Measurements from ENCODE around the gene VARS2.
"Not testable (repeated sequence)": the region's sequence is repeated elsewhere in the genome, so short reads cannot be mapped to it uniquely, and the experiment has no call there.

Gene VARS2

DNA sequence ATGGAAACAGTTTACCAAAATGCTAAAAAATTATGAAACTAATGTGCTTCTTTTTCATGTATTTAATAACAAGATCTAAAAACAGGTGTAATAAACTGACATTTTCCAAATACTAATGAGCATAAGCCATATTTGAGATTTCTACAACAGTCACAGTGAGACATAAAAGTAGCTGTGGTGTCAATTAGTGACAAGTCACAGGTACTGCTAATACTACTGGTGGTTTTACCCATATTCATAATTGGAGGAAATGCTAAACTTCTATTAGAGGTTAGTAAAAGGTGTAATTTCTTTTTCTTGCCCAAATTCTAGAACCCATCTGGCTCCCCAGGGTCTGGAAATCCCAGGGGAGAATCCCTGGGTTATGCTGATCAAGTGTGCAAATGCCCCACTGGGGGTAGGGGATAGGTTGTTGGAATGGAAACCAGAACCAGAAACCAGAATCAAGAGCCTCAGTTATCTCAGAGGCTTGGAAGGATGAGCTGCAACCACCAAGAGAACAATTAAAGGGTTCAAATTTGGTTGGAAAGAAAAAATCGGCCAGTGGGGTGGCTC is 13.1 kb upstream of the VARS2 start:
- DNase-seq: no peak

DNA sequence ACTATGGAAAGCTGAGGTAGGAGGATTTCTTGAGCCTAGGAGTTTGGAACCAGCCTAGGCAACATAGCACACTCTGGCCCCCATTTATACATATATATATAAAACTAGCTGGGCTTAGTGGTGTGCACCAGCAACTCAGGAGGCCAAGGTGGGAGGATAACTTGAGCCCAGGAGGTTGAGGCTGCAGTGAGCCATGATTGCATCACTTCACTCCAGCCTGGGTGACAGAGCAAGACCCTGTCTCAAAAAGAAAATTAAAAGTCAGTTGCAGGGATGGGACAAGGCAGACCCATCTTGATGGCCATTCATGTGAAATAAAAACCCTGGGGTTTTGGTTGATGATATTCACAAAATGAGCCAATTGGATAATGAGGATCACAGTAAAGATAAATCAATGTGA is 12.6 kb upstream of the VARS2 start:
- DNase-seq: no peak

DNA sequence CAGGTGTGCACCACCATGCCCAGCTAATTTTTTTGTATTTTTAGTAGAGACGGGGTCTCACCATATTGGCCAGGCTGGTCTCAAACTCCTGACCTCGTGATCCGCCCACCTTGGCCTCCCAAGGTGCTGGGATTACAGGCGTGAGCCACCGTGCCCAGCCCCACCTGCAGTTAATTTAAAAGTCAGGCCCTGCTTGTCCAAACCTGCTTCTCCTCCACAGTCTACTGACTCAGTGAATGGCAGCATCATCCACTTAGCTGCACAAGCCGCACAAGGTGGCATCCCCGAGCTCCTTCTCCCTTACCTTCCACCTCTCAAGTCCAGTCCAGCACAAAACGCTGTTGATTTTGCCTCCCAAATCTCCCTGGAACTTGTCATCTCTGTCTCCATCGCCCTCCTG is 11.8 kb upstream of the VARS2 start:
- DNase-seq: not testable (repeated sequence)

DNA sequence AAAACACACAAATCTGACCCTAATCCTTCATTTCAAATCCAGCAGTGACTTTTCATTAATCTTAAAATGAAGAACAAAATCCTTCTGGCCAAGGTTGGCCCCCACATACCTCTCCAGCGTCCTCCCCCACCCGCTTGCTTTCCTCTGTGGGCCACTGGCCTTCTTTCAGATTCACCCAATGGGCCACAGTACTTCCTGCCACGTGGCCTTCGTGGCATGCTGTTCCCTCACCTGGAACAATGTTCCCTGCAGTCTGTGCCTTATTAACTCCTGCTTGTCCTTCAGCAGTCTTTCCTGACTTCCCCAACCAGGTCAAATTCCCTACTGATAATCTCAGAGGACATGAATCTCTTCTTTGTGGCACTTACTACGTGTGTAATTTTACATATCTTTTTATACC is 11.3 kb upstream of the VARS2 start:
- no peak for DNase-seq

DNA sequence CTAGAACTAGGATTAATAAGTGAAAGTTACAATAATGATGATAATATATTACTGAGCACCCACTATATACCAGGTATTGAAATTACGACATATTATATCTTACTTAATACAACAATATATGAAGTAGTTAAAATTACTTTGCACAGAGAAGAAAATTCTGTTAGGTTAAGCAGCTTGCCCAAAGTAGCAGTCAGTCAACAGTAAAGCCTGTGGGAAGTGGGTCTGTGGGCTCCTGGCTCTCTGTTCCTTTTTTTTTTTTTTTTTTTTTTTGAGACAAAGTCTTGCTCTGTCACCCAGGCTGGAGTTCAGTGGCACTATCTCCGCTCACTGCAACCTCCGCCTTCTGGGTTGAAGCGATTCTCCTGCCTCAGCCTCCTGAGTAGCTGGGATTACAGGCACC is 10.8 kb upstream of the VARS2 start:
- DNase-seq: no peak

DNA sequence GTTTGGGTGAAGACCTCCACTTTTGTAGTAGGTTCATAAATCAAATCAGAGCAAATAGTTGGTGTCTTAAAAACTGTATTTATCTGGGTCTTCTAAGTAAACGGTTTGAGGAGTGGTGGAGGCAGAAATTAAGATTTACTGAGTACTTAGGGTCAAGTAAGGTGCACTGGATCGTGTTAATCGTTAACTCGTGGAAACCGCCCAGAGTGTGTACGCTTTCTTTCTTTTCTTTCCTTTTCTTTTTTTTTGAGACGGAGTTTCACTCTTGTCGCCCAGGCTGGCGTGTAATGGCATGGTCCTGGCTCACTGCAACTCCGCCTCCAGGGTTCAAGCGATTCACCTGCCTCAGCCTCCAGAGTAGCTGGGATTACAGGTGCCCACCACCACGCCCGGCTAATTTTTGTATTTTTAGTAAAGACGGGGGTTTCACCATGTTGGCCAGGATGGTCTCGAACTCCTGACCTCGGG is 6.7 kb upstream of the VARS2 start:
- DNase-seq: not testable (repeated sequence)

DNA sequence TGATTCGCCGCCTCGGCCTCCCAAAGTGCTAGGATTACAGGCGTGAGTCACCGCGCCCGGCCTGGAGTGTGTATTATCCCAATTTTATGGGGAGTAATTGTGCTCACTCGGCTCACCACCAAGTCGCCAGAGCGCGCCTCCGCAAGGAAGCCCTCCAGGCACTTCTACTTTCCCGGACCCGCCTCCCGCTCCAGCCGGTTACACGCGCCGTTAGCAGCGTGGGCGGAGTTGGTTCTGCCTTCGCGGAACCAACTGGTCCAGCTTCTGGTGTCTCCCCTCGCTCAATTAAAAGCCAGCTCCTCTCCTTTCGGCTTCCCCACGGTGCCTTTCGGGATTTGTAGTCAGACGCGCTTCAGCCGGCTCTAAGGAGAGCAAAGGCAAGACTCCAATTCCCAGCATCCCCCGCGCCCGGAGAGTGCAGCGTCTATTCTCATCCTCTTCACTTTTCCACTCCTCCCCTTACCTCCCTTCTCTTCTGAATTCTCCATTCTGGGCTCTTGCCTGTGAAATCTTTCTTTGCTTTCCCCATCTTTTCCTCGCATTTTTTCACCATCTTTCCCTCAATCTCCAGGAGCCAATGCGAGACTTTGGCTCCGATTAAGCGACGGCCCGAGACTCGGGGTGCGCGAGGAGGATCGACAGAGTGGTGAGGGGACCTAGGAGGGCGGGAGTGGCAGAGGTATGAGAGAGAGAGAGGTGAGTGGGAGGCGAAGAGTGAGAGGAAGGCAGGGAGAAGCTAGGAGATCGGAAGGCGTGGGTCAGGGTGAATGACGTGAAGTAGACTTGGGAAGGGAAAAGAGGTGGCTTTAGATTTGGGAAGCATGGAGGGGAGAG is 6.1 kb upstream of the VARS2 start, which contains the start of gene GTF2H4:
Gene GTF2H4 (plus strand): TSS at position 450 of the 834 bp plus-strand sequence.
- DNase-seq: peak; percentile 87

DNA sequence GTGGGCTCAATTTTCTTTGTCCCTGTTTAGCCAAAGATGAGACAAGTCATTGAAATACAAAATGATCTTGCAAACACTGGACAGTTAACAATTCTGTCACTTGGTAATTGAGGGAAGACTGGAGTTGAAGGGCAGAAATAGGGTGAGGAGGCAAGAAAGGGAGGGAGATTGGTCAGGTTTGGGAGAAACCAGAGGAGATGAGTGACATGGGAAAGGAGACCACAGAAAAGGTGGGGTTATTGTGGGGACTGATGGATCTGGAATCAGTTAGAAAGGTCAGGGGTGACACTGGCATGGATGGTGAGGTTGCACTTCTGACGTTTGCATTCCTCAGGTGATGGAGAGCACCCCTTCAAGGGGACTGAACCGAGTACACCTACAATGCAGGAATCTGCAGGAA is 5.3 kb upstream of the VARS2 start:
- DNase-seq: no peak

DNA sequence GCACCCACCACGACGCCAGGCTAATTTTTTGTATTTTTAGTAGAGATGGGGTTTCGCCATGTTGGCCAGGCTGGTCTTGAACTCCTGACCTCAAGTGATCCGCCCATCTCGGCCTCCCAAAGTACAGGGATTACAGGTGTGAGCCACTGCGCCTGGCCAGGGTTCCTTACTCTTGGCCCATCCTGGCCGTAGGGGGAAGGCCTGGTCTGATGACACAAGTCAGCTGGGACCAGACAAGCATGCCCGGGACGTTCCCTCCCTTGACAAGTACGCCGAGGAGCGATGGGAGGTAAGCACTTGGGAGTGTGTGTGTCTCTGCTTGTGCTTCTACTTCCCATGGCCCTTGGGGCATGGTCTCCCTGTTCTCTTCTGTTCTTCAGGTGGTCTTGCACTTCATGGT is 3.6 kb upstream of the VARS2 start:
- DNase-seq: not testable (repeated sequence)

DNA sequence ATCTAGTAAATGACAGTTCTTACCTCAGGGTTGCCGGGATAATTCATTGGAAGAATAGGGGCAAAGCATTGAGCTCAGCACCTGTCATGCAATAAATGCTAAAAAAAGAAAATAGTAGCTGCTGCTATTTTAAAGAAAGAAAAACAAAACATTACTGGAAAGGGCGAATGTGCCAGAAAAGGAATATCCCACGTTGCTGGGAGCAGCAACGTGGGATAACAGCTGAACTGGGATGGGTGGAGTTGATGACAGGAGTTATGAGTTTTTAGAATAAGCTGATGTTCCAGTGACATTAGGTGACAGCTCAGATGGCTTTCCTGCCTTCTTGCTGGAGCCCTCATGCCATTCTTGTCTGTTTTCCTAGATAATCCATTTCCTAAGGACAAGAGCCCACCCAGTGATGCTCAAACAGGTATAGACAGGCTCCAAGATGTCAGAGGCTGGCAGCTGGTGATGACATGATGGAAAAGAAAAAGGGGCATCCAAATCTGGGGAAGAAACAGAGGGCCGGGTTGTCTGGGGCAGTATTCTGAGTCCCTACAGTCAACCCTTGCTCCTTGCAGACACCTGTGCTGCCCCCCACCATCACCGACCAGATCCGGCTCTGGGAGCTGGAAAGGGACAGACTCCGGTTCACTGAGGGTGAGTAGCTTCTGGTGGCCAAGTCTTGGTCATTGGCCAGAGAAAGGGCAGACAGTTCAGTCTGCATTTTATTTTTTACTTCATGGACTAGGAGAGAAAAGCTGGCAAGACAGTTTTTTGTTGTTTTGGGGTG is 1.1 kb upstream of the VARS2 start:
- no peak for DNase-seq

DNA sequence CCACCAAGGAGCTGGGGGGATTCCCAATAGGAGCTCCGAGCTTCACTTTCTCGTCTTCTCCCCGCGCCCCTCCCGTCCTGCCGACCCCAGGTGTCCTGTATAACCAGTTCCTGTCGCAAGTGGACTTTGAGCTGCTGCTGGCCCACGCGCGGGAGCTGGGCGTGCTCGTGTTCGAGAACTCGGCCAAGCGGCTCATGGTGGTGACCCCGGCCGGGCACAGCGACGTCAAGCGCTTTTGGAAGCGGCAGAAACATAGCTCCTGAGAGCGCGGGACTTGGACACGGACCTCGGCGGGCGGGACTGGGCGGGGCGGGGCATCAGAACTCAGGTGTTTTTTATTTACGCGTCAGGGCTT is 340 bp upstream of the VARS2 start:
- DNase-seq: no peak

DNA sequence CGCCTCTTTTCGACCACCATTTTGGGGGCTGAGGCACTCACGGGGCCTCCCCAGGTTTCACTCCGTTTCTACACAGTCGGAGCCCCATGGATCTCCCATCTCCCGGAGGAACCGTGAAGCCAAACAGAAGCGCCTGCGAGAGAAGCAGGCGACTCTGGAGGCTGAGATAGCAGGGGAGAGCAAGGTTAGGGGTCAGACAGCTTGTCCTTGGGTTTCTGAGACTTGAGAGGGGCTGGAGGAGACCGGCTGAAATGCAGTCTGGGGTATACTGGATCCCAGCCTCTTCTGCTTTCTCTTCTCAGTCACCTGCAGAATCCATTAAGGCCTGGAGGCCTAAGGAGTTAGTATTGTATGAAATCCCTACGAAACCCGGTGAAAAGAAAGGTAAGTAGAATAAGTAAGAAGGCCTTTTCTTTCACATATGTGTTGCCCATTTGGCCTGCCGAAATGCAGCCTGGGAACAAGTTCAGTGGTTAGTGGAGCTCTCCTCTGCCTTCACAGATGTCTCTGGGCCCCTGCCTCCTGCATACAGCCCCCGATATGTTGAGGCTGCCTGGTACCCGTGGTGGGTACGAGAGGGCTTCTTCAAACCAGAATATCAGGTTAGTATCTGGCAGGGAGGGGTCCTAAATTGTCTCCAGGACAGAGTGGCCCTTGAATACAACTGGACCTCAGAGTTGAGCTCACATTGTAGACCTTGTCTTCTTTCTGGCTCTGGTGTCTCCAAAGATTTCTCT is 984 bp downstream of the VARS2 start:
- peak; percentile 46 for DNase-seq

DNA sequence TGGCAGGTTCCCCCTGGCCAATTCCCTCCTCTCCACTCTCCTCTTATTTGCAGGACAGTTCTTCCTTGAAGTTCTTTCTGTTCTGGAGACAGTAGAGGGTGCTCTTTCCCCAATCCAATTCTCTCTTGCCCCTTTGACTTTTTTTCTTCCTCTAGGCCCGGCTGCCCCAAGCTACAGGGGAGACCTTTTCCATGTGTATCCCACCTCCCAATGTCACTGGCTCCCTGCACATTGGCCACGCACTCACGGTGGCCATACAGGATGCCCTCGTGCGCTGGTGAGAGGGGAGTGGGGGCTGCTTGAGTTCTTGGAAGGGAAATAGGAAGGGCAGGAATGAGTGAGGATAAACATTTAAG is 1.5 kb downstream of the VARS2 start:
- DNase-seq: no peak

DNA sequence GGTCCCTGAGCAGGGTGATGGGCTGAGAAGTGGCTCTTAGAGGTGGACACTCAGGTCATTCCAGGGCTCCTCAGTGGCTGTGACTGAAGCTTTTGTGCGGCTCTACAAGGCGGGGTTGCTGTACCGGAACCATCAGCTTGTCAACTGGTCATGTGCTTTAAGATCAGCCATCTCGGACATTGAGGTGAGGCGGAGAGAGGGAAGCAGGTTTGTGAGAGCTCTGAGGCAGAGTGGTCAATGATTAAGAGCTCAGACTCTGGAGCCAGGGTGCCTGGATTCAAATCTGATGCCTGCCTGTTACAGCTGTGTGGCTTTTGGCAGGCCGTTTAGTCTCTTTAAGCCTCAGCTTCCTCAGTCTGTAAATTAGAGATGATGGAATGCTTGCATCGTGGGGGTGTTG is 3.0 kb downstream of the VARS2 start:
- no peak for DNase-seq

DNA sequence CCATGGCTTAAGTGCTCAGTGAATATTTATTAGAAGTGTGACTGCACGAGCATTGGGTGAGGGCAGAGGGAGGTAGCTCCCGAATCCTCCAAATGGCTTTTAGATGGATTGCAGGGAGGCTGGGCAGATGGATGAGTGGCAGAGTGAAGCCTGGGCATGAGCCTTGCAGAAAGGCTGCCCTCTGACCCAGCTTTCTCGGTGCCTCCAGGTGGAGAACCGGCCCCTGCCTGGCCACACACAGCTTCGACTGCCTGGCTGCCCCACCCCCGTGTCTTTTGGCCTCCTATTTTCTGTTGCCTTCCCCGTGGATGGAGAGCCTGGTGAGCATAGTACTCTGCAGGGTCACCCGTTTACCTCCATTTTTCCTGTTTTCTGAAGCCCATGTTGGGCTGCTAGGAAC is 3.4 kb downstream of the VARS2 start:
- no peak for DNase-seq

DNA sequence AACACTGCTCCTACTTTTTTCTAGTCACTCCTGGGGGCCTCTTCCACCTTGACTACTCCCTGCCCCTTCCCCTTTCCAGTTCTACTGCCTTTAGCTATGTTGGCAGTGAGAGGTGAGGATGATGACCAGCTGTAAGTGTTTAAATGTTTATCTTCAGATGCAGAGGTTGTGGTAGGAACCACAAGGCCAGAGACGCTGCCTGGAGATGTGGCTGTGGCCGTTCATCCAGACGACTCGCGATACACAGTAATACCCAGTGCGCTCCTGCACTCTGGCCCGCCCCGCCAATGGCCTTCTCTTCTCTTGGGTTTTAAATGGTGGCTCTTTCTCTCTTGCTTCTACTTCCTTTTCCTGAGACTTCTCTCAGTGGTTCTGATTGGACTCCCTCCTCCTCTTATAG is 4.6 kb downstream of the VARS2 start:
- no peak for DNase-seq

DNA sequence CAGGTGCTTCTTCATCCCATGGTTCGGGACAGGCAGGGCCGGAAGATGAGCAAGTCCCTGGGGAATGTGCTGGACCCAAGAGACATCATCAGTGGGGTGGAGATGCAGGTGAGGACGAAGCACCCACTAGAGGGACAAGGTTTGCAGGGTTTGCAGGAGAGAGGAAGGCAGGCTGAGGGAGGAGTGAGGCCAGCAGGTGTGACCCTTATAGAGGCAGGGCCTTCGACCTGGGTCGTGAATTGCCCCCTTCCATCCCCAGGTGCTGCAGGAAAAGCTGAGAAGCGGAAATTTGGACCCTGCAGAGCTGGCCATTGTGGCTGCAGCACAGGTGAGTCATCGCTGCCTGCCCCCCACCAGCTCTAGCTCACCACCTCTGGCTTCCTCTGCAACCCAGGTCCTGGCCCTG is 8.4 kb downstream of the VARS2 start:
- DNase-seq: no peak

DNA sequence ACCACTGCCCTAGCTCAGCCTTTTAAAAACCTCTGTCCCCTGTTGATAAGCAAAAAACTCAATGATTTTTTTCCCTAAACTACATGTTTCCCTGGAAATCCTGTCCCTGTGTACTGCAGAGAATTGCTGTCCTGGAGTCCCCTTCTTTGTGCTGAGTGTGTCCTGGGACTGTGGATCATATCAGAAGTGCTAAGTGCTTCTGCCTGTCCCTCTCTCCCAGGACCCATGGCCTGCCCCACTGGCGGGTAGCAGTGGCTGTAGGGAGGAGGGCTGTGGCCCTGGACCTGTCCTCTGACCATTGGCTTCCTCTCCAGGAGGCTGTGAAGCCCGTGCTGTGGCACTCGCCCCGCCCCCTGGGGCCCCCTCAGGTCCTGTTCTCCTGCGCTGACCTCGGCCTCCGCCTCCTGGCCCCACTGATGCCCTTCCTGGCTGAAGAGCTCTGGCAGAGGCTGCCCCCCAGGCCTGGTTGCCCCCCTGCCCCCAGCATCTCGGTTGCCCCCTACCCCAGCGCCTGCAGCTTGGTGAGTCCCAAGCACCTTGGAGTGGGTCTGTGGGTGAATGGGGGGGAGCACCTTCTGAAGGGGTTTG is 10.1 kb downstream of the VARS2 start:
- not testable (repeated sequence) for DNase-seq

DNA sequence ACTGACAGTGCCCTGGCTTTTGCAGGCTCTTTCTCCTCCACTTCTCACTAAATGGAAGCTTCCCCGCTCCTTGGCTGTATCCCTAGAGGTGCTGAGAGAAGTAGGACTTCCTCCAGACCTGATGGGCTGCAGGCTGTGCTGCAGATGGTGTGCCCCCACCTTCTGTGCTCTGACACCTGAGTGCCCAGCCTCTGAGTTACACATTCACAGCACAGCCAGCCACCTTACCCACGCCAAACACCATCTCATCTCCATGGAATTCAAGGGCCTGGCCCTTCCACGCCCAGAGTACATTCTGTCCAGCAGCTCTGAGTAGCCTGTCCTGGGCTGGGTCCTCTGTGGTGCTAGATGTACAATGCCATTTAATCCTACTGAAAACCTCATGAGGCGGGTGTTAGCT is 12.6 kb downstream of the VARS2 start:
- DNase-seq: no peak

DNA sequence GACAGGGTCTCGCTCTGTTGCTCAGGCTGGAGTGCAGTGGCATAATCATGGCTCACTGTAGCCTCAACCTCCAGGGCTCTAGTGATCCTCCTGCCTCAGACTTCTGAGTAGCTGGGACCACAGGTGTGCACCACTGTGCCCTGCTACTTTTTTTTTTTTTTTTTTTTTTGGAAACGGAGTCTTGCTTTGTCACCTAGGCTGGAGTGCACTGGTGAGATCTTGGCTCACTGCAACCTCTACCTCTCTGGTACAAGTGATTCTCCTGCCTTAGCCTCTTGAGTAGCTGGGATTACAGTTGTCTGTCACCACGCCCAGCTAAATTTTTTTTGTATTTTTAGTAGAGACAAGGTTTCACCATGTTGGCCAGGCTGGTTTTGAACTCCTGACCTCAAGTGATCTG is 13.0 kb downstream of the VARS2 start:
- not testable (repeated sequence) for DNase-seq

DNA sequence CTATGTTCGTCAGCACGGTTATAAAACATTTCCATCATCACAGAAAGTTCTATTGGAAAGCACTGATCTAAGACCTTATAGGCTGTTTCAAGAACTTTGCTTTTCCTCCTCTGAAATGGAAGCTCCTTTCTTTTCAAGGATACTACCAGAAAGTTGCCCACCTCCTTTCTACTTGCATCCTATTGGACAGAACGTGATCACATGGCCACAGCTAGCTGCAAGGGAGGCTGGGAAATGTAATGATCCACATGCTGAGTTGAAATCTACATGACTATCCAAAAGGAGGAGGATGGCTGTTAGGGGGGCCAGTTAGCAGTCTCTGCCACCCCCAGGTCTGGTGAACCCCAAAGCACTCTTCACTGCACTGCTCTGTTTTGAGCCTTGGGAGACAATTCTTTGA is 14.6 kb downstream of the VARS2 start:
- no peak for DNase-seq

DNA sequence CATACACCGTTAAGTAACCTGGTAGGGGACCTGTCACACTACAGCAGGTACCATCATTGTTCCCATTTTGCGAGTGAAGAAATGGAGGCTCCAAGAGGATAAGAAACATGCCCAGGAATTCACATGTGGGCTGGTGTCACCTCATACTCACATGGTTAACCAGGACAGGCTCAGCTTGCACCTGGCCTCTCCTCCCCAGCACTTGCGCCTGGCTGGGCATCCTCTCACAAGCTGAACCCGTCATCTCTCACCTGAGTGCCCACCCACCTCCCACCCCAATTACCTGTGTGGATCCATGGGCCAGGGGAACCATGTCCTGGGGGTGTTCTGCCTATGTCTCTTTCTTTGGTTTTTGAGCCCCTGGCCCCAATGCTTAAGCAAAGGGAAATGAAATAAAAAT is 16.5 kb downstream of the VARS2 start:
- DNase-seq: no peak

DNA sequence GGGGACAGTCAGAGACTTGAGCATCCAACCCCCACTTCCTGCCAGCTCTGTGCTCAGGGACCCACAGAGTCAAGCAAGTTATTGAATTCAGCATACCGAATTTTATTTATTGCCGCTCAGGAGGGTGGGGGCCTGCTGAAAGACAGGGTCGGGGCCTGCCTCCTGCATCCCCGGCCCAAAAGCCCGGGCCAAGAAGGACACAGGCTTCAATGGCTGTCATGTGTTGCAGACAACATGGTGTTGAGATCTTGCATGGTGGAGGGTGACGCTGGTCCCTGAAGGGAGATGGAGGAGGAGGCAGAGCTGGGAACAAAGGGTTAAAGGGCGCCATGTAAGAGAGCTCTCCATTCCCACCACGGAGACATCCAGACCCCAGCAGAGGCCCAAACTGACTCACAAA is 17.2 kb downstream of the VARS2 start:
- no peak for DNase-seq

Data from KG1 (cell line).